HG03575 (cell line): ENCODE data around the gene FAM81A.
"Not testable (repeated sequence)": the region's sequence is repeated elsewhere in the genome, so short reads cannot be mapped to it uniquely, and the experiment has no call there.

ENCODE experiments used
- ATAC-seq: cut with Tn5 transposase; IDR thresholded peaks from one replicate; pipeline ENCODE4 v1.9.1; 2021; ENCODE audit not compliant: unreplicated experiment, insufficient number of reproducible peaks, low FRiP score; ENCODE audit errors: extremely low read depth

FAM81A gene

DNA sequence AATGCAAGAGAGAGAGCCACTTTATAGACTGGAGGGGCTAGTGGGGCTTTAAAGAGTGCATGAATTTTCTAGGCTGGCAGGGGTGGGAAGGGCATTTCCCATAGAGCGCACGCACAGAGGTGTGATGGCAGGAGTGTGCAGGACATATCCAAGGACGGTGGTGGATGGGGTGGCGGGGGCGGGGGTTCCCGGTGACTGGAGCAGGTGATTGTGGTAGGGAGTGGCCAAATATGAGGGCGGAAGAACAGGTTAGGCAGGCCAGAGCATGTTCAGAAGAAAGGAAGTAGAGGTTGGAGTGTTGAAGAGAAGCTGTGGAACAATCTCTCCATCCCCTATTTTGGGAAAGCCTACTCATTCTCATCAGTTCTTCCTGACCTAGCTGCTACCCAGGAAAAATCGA is 18.1 kb downstream of the FAM81A start:
- ATAC-seq: no peak

DNA sequence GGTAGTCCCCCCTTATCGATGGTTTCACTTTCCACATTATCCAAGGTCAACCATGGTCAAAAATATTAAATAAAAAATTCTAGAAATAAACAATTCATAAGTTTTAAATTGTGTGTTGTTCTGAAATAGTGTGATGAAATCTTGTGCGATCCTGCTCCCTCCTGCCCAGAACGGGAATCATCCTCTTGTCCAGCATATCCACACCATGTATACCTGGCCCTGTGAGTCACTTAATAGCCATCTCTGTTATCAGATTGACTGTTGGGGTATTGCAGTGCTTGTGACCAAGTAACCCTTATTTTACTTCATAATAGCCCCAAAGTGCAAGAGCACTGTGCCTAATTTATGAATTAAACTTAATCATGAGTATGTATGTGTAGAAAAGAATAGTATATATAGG is 19.1 kb downstream of the FAM81A start:
- no peak for ATAC-seq

DNA sequence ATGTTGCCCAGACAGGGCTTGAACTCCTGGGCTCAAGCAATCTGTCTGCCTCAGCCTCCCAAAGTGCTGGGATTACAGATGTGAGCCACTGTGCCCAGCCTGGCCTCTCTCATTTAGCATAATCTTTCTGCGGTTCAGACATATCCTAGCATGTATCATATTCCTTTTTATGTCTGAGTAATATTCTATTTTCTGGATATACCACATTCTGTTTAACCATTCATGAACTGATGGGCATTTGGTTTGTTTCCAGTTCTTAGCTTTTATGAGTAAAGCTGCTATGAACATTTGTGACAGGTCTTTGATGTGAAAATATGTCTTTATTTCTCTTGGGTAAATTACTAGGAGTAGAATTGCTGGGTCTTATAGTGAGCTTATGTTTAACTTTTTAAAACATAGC is 23.5 kb downstream of the FAM81A start:
- ATAC-seq: no peak

GRCh38 chr15:59473226-59473625 is 35.2 kb downstream of the FAM81A start:
- ATAC-seq: no peak

DNA sequence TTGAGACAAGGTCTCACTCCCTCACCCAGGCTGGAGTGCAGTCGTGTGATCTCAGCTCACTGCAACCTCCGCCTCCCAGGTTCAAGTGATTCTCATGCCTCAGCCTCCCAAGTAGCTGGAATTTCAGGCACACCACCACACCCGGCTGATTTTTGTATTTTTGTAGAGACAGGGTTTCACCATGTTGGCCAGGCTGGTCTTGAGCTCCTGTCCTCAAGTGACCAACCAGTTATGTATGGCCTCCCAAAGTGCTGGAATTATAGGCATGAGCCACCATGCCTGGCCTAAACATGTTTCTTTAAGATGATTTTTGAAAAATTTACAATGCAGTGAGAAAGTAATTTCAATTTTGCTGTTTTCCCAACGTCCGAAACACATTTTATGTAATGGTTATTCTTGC is 37.2 kb downstream of the FAM81A start:
- ATAC-seq: not testable (repeated sequence)

DNA sequence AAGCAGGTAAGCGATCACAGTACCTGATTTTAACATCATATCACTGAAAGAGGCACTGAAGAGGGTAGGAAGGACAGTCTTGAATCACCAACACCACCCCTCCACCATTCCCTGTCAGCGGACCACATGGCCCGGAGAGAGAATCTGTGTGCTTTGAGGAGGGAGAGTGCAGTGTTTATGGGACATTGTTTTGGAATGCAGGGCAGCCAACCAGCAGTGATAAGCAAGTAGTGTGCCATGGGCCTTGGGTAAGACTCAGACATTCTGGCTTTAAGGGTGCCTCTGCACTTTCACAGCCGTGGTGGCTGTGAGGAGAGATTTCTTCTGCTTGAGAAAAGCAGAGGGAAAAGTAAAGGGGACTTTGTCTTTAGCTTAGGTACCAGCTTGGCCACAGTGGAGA is 46.4 kb downstream of the FAM81A start:
- no peak for ATAC-seq

- no peak for ATAC-seq
Measured at GRCh38 chr15:59485036-59485435, 47.0 kb downstream of the FAM81A start.

DNA sequence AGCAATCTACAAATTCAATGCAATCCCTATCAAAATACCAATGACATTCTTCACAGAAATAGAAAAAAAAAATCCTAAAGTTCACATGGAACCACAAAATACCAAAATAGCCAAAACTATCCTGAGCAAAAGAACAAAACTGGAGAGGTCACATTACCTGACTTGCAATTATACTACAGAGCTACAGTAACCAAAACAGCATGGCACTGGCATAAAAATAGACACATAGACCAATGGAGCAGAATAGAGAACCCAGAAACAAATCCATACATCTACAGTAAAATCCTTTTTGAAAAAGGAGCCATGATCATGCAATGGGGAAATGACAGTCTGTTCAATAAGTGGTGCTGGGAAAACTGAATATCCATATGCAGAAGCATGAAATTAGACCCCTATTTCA is 51.5 kb downstream of the FAM81A start:
- ATAC-seq: not testable (repeated sequence)

DNA sequence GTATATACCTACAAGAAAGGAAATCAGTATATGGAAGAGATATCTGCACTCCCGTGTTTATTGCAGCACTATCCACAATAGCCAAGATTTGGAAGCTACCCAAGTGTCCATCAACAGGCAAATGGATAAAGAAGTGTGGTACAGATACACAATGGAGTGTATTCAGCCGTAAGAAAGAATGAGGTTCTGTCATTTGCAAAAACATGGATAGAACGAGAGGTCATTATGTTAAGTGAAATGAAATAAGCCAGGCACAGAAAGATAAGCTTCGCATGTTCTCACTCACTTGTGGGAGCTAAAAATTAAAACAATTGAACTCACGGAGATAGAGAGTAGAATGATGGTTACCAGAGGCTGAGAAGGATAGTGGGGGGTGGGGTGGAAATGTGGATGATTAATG is 53.1 kb downstream of the FAM81A start:
- no peak for ATAC-seq

GRCh38 chr15:59492389-59493377 is 54.7 kb downstream of the FAM81A start:
- no peak for ATAC-seq

DNA sequence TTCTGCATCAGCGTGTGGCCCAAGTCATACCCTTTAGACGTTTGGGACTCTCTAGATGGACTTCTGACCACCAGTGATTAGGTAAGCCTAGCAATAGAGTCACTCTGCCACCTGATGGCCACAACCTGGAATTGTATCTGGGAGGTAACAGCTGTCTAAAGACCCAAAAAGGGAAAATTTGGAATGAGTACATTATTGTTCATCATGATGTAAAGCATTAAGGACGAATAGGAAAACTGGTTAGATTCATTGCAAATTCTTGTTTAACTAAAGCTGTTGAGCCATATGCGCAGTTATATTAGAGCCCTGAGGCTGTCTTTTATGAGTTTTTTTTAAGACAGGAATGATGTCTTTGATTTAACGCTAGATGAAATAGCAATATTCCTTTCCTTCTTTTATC is 63.6 kb downstream of the FAM81A start:
- ATAC-seq: no peak

GRCh38 chr15:59515190-59515589 is 77.2 kb downstream of the FAM81A start:
- ATAC-seq: no peak

GRCh38 chr15:59516655-59517461 is 78.9 kb downstream of the FAM81A start:
- ATAC-seq: no peak

GRCh38 chr15:59519329-59519728 is 81.3 kb downstream of the FAM81A start:
- no peak for ATAC-seq

GRCh38 chr15:59521443-59521842 is 83.5 kb downstream of the FAM81A start:
- no peak for ATAC-seq

DNA sequence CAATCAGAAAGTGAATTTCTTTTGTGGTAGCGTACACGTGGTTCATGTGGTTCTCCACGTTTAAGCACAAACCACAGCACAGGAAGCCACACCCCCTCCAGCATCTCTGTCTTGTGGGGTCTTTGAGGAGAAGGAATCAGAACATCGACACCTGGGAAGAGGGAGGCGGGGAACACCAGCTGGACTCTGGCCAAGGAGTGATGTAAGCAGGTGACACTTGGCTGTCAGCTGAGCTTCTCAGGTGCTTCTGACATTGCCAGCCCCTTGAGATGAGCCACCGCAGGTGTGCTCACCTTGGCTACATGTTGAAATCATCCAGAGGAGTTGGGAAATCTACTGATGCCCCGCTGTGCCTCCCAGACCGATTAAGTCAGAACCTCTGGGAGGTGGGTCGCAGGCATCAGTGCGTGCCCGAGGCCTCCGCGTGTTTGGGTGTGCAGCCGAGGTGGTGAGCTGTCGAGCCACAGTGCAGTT is 85.0 kb downstream of the FAM81A start:
- ATAC-seq: no peak

DNA sequence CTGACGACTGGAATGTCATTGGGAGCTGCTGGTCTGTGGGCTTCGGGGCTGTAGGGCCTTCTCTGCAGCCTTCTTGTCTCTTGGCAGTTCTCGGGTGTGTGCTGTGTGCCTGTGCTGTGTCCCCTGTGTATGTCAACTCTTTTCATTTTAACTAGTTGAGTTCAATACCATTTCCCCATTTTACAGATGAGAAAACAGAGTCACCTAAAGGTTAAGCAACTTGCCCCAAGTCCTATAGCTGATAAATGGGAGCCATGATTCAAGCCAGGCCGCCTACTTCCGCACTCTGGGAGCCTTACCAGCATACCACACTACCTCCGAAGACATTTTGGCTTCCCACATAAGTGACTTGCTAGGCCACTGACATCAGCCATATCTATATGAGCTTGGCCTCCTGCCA is 85.7 kb downstream of the FAM81A start:
- no peak for ATAC-seq

DNA sequence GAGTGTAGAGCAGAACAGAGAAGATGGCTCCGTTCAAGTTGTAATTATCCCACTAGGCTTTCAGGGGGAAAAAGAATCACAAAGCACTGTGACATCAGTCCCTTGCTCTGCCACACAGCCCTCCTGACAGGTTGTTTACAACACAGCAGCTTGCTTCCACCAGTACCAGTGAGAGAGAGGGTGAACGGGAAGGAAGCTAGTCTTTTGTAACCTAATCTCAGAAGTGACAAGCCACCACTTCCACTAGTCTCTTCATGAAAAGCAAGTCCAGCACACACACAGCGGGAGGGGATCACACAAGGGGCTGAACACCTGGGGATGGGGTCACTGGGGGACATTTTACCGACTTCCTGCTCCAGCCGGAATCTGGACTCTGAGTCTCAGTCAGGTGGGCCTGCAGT is 86.3 kb downstream of the FAM81A start:
- no peak for ATAC-seq

DNA sequence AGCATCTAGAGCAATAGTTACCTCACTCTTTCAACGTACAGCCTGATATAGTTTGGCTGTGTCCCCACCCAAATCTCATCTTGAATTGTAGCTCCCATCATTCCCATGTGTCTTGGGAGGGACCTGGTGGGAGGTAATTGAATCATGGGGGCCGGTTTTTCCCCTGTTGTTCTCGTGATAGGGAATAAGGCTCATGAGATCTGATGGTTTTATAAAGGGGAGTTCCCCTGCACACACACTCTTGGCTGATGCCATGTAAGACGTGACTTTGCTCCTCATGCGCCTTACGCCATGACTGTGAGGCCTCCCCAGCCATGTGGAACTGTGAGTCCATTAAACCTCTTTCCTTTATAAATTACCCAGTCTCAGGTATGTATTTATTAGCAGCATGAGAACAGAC is 88.5 kb downstream of the FAM81A start:
- ATAC-seq: not testable (repeated sequence)

DNA sequence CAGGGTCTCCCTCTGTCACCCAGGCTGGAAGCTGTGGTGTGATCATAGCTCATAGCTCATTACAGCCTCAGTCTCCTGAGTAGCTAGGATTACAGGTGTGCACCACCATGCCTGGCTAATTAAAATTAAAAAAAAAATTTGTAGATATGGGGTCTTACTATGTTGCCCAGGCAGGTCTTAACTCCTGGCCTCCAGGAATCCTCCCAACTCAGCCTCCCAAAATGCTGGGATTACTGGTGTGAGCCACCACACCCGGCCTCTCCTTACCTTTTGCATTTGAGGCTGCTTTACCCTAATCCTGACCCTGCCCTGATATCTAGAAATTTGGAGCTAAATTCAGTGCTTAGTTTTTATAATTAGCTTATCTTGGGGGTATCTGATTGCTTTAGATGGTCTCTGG is 90.4 kb downstream of the FAM81A start:
- no peak for ATAC-seq
